CD4-positive, alpha-beta T cell treated with Interleukin-10 for 1 hour (primary cell): ENCODE data around the gene INO80B.
"Not testable (repeated sequence)": the region's sequence is repeated elsewhere in the genome, so short reads cannot be mapped to it uniquely, and the experiment has no call there.

Source experiments
- DNase-seq: peaks from one replicate; pipeline ENCODE4 v3.0.0-alpha.2; 2020

The INO80B gene

GRCh38 chr2:74454654-74455511 is at the start of gene INO80B:
INO80B (plus strand) TSS chr2:74455087; CDS start chr2:74455117, 30 bp downstream.
- DNase-seq, result peak; percentile 99

GRCh38 chr2:74406035-74406434 is 48.9 kb upstream of the INO80B start:
- no peak for DNase-seq

GRCh38 chr2:74407682-74408081 is 47.2 kb upstream of the INO80B start:
- DNase-seq, result no peak

- no peak for DNase-seq
Measured at GRCh38 chr2:74413001-74413698, 41.7 kb upstream of the INO80B start.

GRCh38 chr2:74414441-74414840 is 40.4 kb upstream of the INO80B start:
- DNase-seq, result no peak

- DNase-seq, result no peak
Measured at GRCh38 chr2:74414881-74415761, 39.8 kb upstream of the INO80B start.

- DNase-seq, result no peak
Measured at GRCh38 chr2:74415762-74416395, 39.0 kb upstream of the INO80B start.

GRCh38 chr2:74416778-74417177 is 38.1 kb upstream of the INO80B start:
- peak; percentile 26 for DNase-seq

- DNase-seq, result no peak
Measured at GRCh38 chr2:74417197-74417596, 37.7 kb upstream of the INO80B start.

GRCh38 chr2:74417763-74418162 is 37.1 kb upstream of the INO80B start:
- no peak for DNase-seq

GRCh38 chr2:74418312-74418711 is 36.6 kb upstream of the INO80B start:
- DNase-seq, result no peak

GRCh38 chr2:74419345-74419744 is 35.5 kb upstream of the INO80B start:
- DNase-seq, result no peak

GRCh38 chr2:74420006-74420405 is 34.9 kb upstream of the INO80B start:
- no peak for DNase-seq

- not testable (repeated sequence) for DNase-seq
Measured at GRCh38 chr2:74420443-74421103, 34.3 kb upstream of the INO80B start.

GRCh38 chr2:74421221-74421870 is 33.5 kb upstream of the INO80B start, which contains the start of the genes C2orf81 and WDR54:
C2orf81 (minus strand) TSS chr2:74421619; CDS start chr2:74421560, 59 bp downstream.
WDR54 (plus strand) TSS chr2:74421730; CDS start chr2:74422154, 424 bp downstream.
- peak; percentile 94 for DNase-seq

- DNase-seq, result no peak
Measured at GRCh38 chr2:74423231-74424095, 31.4 kb upstream of the INO80B start.

GRCh38 chr2:74424139-74424992 is 30.5 kb upstream of the INO80B start:
- DNase-seq, result no peak

- no peak for DNase-seq
Measured at GRCh38 chr2:74424995-74425406, 29.9 kb upstream of the INO80B start.

GRCh38 chr2:74425523-74425922 is 29.4 kb upstream of the INO80B start:
- no peak for DNase-seq
